ENCODE measurements around the gene ATP11A.

DNA sequence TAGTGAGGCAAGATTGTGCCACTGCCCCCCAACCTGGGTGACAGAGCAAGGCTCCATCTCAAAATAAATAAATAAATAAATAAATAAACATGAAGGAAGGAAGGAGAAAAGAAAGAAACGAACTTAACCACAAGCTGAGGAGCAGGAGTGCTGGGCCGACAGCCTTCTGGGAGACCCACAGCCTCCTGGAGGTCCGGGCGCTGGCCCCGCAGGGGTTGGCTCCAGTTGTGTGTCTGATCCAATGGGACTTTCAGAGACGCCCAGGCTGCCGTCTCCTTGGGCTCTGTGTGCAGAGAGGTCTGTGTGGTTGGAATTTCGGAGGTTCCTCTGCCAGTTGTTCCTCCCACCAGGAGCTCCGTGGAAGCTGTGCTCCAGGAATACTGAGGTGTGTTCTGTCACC is 243.1 kb downstream of the ATP11A start:
- TF ChIP-seq, protein P1, sequence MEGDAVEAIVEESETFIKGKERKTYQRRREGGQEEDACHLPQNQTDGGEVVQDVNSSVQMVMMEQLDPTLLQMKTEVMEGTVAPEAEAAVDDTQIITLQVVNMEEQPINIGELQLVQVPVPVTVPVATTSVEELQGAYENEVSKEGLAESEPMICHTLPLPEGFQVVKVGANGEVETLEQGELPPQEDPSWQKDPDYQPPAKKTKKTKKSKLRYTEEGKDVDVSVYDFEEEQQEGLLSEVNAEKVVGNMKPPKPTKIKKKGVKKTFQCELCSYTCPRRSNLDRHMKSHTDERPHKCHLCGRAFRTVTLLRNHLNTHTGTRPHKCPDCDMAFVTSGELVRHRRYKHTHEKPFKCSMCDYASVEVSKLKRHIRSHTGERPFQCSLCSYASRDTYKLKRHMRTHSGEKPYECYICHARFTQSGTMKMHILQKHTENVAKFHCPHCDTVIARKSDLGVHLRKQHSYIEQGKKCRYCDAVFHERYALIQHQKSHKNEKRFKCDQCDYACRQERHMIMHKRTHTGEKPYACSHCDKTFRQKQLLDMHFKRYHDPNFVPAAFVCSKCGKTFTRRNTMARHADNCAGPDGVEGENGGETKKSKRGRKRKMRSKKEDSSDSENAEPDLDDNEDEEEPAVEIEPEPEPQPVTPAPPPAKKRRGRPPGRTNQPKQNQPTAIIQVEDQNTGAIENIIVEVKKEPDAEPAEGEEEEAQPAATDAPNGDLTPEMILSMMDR (conservative IDR thresholded peaks at IDR 0.05; ENCODE audit: low read depth, low read length): no peak
- no peak for TF ChIP-seq EZH2 (IDR thresholded peaks at IDR 0.05; ENCODE audit: borderline replicate concordance, low read depth, low read length, poor library complexity, severe bottlenecking)
